PC-3 (cell line): ENCODE measurements around the gene BAZ2A. TPM values are rescaled to one million over a fixed set of nuclear protein-coding genes. Genes with fewer than 3 reads are reported as not detected.

Experiments
- ATAC-seq: fragments of 200-7000 bp; cut with Tn5 transposase; 2 replicates; pipeline ENCODE4 v1.9.1; 2020; ENCODE audit warnings: mild to moderate bottlenecking, moderate library complexity
- BruUV-seq: library from RNA; stranded (reverse); fragments of 400-500 nt; replicated peaks from 2 replicates; lab custom pipeline; 2021; lab: Mats Ljungman, UMichigan
- CTCF ChIA-PET: fragments of 300-600 bp; sonication (Branson Sonifier 250); formaldehyde crosslinking; loops from one replicate; lab custom pipeline; 2022; ENCODE audit warnings: antibody characterized with exemption; lab: Charles Lee
- POLR2A ChIA-PET: fragments of 300-600 bp; sonication (Branson Sonifier 250); formaldehyde crosslinking; loops from one replicate; lab custom pipeline; 2022; ENCODE audit warnings: antibody characterized with exemption; ENCODE audit not compliant: unreplicated experiment; lab: Charles Lee
- DNase-seq: peaks from one replicate; pipeline ENCODE4 v3.0.0-alpha.2; 2015
- H2AFZ ChIP-seq: fragments of 300-600 bp; sonication (generic); 2 replicates; pipeline ENCODE4 v1.6.0; 2016; ENCODE audit warnings: antibody characterized with exemption, low read length
- H3F3A ChIP-seq: fragments of 300-600 bp; sonication (generic); one replicate; pipeline ENCODE4 v1.6.0; 2017; ENCODE audit warnings: antibody characterized with exemption, low read length, control low read depth, mild to moderate bottlenecking; ENCODE audit not compliant: unreplicated experiment
- H3K27ac ChIP-seq: fragments of 300-600 bp; sonication (generic); 2 replicates; pipeline ENCODE4 v1.5.1; 2016; ENCODE audit warnings: mild to moderate bottlenecking, low read length
- H3K27me3 ChIP-seq: fragments of 300-600 bp; sonication (generic); 2 replicates; pipeline ENCODE4 v1.6.1; 2016; ENCODE audit warnings: low read length, mixed read lengths
- H3K36me3 ChIP-seq: fragments of 300-600 bp; sonication (generic); 2 replicates; pipeline ENCODE4 v1.6.1; 2016; ENCODE audit warnings: low read depth, mixed run types, low read length, mixed read lengths
- H3K4me1 ChIP-seq: fragments of 300-600 bp; sonication (generic); 2 replicates; pipeline ENCODE4 v1.5.1; 2016; ENCODE audit warnings: low read length; ENCODE audit not compliant: insufficient read depth
- H3K4me2 ChIP-seq: fragments of 300-600 bp; sonication (generic); 2 replicates; pipeline ENCODE4 v1.6.0; 2016; ENCODE audit warnings: low read length
- H3K4me3 ChIP-seq: fragments of 300-600 bp; sonication (generic); 2 replicates; pipeline ENCODE4 v1.5.1; 2016; ENCODE audit warnings: mild to moderate bottlenecking, low read length, mixed read lengths
- H3K79me2 ChIP-seq: fragments of 300-600 bp; sonication (generic); 2 replicates; pipeline ENCODE4 v1.6.1; 2017; ENCODE audit warnings: low read length, mixed read lengths
- H3K9ac ChIP-seq: fragments of 300-600 bp; sonication (generic); 2 replicates; pipeline ENCODE4 v1.6.0; 2016; ENCODE audit warnings: mild to moderate bottlenecking, low read length
- H3K9me2 ChIP-seq: fragments of 300-600 bp; sonication (generic); replicated peaks from 2 replicates; pipeline ENCODE4 v1.6.1; 2016; ENCODE audit warnings: mixed run types, low read length, mixed read lengths
- H3K9me3 ChIP-seq: fragments of 300-600 bp; sonication (generic); 2 replicates; pipeline ENCODE4 v1.6.1; 2016; ENCODE audit warnings: low read length, mixed read lengths
- H4K20me1 ChIP-seq: fragments of 300-600 bp; sonication (generic); 2 replicates; pipeline ENCODE4 v1.6.1; 2016; ENCODE audit warnings: low read length, mixed read lengths
- EZH2 ChIP-seq: fragments of 300-600 bp; sonication (generic); IDR thresholded peaks from one replicate; pipeline ENCODE4 v1.6.1; 2017; ENCODE audit warnings: antibody characterized with exemption, mild to moderate bottlenecking, low read length; ENCODE audit not compliant: unreplicated experiment
- EZH2phosphoT487 ChIP-seq: fragments of 300-600 bp; sonication (generic); IDR thresholded peaks from 2 replicates; pipeline ENCODE4 v1.6.1; 2018; ENCODE audit warnings: mild to moderate bottlenecking, antibody characterized with exemption, low read length, borderline replicate concordance
- intact Hi-C: fragments of 100-400 bp; cut with micrococcal nuclease; formaldehyde crosslinking; loops from 2 replicates; pipeline ENCODE4 v1.9.0; 2023
- total RNA-seq: library from RNA; depleted of rRNA; stranded (reverse); fragments of >200 nt; gene quantifications from 2 replicates; pipeline ENCODE4 v1.2.3, GENCODE V29; 2014
- TF ChIP-seq, protein P1 (sequence below): fragments of 300-600 bp; sonication (generic); conservative IDR thresholded peaks from 2 replicates; pipeline ENCODE4 v1.5.1; 2017; ENCODE audit warnings: antibody characterized with exemption, low read depth, mild to moderate bottlenecking, low read length

The BAZ2A gene
- total RNA-seq, 1 experiment from 2014 or later, result 33.8 TPM

DNA sequence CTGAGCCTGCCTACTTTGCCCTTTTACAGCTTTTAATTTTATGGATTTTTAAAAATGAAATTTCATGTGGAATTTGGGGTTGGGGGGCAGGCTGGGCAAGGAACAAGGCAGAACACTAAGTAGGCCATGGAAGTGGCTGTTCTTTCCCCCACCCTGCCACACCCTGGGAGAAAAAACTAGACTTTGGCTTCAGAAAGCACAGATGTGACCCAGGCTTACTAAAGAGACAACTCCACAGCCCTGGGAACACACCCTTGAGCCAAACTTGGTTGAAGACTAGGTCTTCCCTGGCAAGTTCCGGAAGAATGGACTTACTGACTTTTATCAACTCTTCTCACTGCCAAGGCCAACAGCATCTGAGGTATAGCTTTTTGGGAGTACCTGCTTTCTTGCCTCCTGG, 40.3 kb downstream of the BAZ2A start:
- no peaks in the 10 kb centered on the region for H3K9me2 ChIP-seq
- no peak overlapping the region for H2AFZ ChIP-seq
- no peak for TF ChIP-seq EZH2phosphoT487
- TF ChIP-seq EZH2, result no peak
- H3F3A ChIP-seq, result no peaks in the 10 kb centered on the region
- intact Hi-C loops, result loop anchor here (5.0 kb wide), 1 partner anchor 92 kb away; no protein-coding TSS in a partner anchor
- no peak overlapping the region for H3K9ac ChIP-seq
- BruUV-seq, result no TSS peak
- DNase-seq (no peak), ATAC-seq (no peak)
- H3K36me3 ChIP-seq, result peaks cover 17% of the 10 kb centered on the region; the same call in 1 of the 2 replicates
- H3K27me3 ChIP-seq, result no peaks in the 10 kb centered on the region
- no peak overlapping the region for H3K27ac ChIP-seq
- 0 out of 2 replicates have a peak, but pooled peaks cover 6% of the 10 kb centered on the region for H3K4me1 ChIP-seq
- no peaks in the 10 kb centered on the region for H3K79me2 ChIP-seq
- no peak overlapping the region for H3K4me3 ChIP-seq
- ChIA-PET POLR2A (no interaction called here), CTCF (interaction anchor here (1.0 to 1.1 kb wide), 2 partner anchors 16 to 47 kb away, joined by 3 to 7 read pairs; no protein-coding TSS in a partner anchor)
- H3K4me2 ChIP-seq, result no peak overlapping the region
- no peaks in the 10 kb centered on the region for H4K20me1 ChIP-seq
- H3K9me3 ChIP-seq, result no peaks in the 10 kb centered on the region

DNA sequence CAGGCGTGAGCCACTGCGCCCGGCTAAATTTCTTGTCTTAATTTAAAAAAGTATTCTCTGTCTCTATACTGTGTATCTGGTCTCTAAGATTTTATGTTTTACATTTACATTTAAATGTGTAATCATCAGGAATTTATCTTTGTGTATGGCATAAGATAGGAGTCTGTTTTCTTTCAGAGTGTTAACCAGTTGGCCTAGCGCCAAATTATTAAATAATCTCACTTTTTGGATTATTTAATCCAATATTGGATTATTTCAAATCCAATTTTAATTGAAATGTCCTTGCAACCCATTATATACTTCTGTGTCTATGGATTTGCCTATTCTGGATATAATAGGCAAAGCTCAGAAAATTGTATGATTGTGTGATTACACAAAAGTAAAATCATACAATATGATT, 45.0 kb downstream of the BAZ2A start:
- no peak overlapping the region for H3K4me2 ChIP-seq
- no peak overlapping the region for H3K27ac ChIP-seq
- ATAC-seq, result no peak
- ChIA-PET POLR2A (no interaction called here), CTCF (interaction anchor here (0.7 kb wide), 1 partner anchor 52 kb away, joined by 11 read pairs; no protein-coding TSS in a partner anchor)
- H3K36me3 ChIP-seq, result peaks cover 17% of the 10 kb centered on the region; the same call in 1 of the 2 replicates
- H3K9me3 ChIP-seq, result no peaks in the 10 kb centered on the region
- H4K20me1 ChIP-seq, result no peaks in the 10 kb centered on the region
- no peaks in the 10 kb centered on the region for H3K27me3 ChIP-seq
- TF ChIP-seq, protein P1, sequence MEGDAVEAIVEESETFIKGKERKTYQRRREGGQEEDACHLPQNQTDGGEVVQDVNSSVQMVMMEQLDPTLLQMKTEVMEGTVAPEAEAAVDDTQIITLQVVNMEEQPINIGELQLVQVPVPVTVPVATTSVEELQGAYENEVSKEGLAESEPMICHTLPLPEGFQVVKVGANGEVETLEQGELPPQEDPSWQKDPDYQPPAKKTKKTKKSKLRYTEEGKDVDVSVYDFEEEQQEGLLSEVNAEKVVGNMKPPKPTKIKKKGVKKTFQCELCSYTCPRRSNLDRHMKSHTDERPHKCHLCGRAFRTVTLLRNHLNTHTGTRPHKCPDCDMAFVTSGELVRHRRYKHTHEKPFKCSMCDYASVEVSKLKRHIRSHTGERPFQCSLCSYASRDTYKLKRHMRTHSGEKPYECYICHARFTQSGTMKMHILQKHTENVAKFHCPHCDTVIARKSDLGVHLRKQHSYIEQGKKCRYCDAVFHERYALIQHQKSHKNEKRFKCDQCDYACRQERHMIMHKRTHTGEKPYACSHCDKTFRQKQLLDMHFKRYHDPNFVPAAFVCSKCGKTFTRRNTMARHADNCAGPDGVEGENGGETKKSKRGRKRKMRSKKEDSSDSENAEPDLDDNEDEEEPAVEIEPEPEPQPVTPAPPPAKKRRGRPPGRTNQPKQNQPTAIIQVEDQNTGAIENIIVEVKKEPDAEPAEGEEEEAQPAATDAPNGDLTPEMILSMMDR, result no peak
- TF ChIP-seq EZH2phosphoT487 (no peak), EZH2 (no peak)
- DNase-seq, result no peak
- no peaks in the 10 kb centered on the region for H3K79me2 ChIP-seq
- BruUV-seq, result no TSS peak
- intact Hi-C loops, result no loop called here
- H2AFZ ChIP-seq, result no peak overlapping the region
- no peaks in the 10 kb centered on the region for H3F3A ChIP-seq
- no peak overlapping the region for H3K4me3 ChIP-seq
- peaks cover 25% of the 10 kb centered on the region for H3K4me1 ChIP-seq
- no peak overlapping the region for H3K9ac ChIP-seq
- H3K9me2 ChIP-seq, result no peaks in the 10 kb centered on the region

DNA sequence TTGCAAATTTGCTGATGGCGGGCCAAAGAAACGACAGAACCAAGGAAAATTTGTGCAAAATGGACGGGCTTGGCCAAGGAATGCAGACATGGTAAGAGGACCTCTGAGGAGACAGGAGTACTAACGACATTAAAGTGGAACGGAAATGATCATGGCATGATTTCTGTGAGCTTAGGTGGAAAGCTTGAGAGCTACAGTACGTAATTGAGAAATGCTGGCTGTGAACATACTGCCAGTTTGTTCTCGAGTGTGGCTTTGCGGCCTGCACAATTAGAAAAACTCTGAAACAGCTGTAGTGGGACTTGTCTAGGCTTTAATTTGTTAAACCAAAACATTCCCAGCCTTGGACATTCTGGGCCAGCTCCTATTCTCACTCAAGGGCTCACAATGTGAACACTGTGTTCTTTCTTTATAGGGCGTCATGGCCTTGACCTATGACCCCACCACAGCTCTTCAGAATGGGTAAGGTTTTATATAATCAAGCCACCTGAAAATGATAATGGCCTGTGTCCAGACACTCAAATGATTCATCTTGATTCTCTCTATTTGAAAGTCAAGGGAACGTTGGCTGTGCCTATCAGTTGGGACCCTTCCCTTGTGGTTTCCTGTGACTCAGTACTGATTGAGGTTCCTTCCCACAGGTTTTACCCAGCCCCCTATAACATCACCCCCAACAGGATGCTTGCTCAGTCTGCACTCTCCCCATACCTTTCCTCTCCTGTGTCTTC, 48.5 kb downstream of the BAZ2A start:
- TF ChIP-seq EZH2phosphoT487, result no peak
- TF ChIP-seq, protein P1, result no peak
- no peak for TF ChIP-seq EZH2
- ATAC-seq, result peak; percentile 81
- H3K27ac ChIP-seq, result peak overlapping the region; percentile 50

More for the DNA sequence above, 48.5 kb downstream of the BAZ2A start:
- H3K4me2 ChIP-seq, result peak overlapping the region; percentile 14; the same call in 1 of the 2 replicates
- H3K4me1 ChIP-seq, result peaks cover 22% of the 10 kb centered on the region
- no TSS peak for BruUV-seq
- peak; percentile 78 for DNase-seq
- H3K27me3 ChIP-seq, result no peaks in the 10 kb centered on the region
- no peaks in the 10 kb centered on the region for H3K79me2 ChIP-seq
- intact Hi-C loops, result no loop called here
- ChIA-PET CTCF (interaction anchor here (0.5 to 1.1 kb wide), 3 partner anchors 55 to 120 kb away, joined by 3 to 4 read pairs (median 3); no protein-coding TSS in a partner anchor), POLR2A (no interaction called here)
- H2AFZ ChIP-seq, result no peak overlapping the region
- no peaks in the 10 kb centered on the region for H3F3A ChIP-seq
- no peak overlapping the region for H3K9ac ChIP-seq
- H3K4me3 ChIP-seq, result no peak overlapping the region
- no peaks in the 10 kb centered on the region for H3K9me2 ChIP-seq
- no peaks in the 10 kb centered on the region for H3K9me3 ChIP-seq
- no peaks in the 10 kb centered on the region for H4K20me1 ChIP-seq
- H3K36me3 ChIP-seq, result no peaks in the 10 kb centered on the region
